HG02938 (cell line): ENCODE measurements around the gene FANCG.

ENCODE experiments used
- ATAC-seq: cut with Tn5 transposase; IDR thresholded peaks from one replicate; pipeline ENCODE4 v1.9.1; 2021; ENCODE audit warnings: mild to moderate bottlenecking, moderate library complexity; ENCODE audit not compliant: unreplicated experiment

FANCG gene

GRCh38 chr9:35067056-35067455 lies 12.7 kb downstream of the FANCG start:
- no peak for ATAC-seq

GRCh38 chr9:35060548-35061207 lies 19.1 kb downstream of the FANCG start:
- no peak for ATAC-seq

- no peak for ATAC-seq
These were observed 20.3 kb downstream of the FANCG start for GRCh38 chr9:35059438-35059837.

GRCh38 chr9:35057271-35057620 lies 22.5 kb downstream of the FANCG start:
- no peak for ATAC-seq

- no peak for ATAC-seq
These were observed 23.0 kb downstream of the FANCG start for GRCh38 chr9:35056571-35057270.

GRCh38 chr9:35054871-35055644 lies 24.7 kb downstream of the FANCG start:
- no peak for ATAC-seq

- no peak for ATAC-seq
These were observed 25.4 kb downstream of the FANCG start for GRCh38 chr9:35054185-35054835.

- ATAC-seq: no peak
These were observed 28.4 kb downstream of the FANCG start for GRCh38 chr9:35051069-35051967.

GRCh38 chr9:35048511-35048910 lies 31.2 kb downstream of the FANCG start:
- no peak for ATAC-seq

GRCh38 chr9:35044071-35044470 lies 35.7 kb downstream of the FANCG start:
- no peak for ATAC-seq

- no peak for ATAC-seq
These were observed 36.7 kb downstream of the FANCG start for GRCh38 chr9:35042891-35043545.

- no peak for ATAC-seq
These were observed 37.6 kb downstream of the FANCG start for GRCh38 chr9:35042081-35042604.

GRCh38 chr9:35035851-35036701 lies 43.7 kb downstream of the FANCG start:
- ATAC-seq: no peak

GRCh38 chr9:35033101-35033500 lies 46.6 kb downstream of the FANCG start:
- no peak for ATAC-seq

GRCh38 chr9:35029852-35030251 lies 49.9 kb downstream of the FANCG start:
- no peak for ATAC-seq

GRCh38 chr9:35029241-35029640 lies 50.5 kb downstream of the FANCG start:
- no peak for ATAC-seq

GRCh38 chr9:35028341-35028740 lies 51.4 kb downstream of the FANCG start:
- ATAC-seq: no peak

GRCh38 chr9:35027860-35028259 lies 51.9 kb downstream of the FANCG start:
- no peak for ATAC-seq

- no peak for ATAC-seq
These were observed 52.4 kb downstream of the FANCG start for GRCh38 chr9:35027374-35027773.
